Parathyroid adenoma (tissue), 2 donors: ENCODE results near the gene DCTPP1.
"Not testable (repeated sequence)": the region's sequence is repeated elsewhere in the genome, so short reads cannot be mapped to it uniquely, and the experiment has no call there.

ENCODE experiments used
- H2AFZ ChIP-seq: fragments of 300-600 bp; sonication (generic); one replicate; pipeline ENCODE4 v1.7.0; 2017; ENCODE audit warnings: antibody characterized with exemption, mild to moderate bottlenecking
- H3K27ac ChIP-seq: fragments of 300-600 bp; sonication (generic); one replicate; pipeline ENCODE4 v1.7.0; 2017
- H3K27me3 ChIP-seq: fragments of 300-600 bp; sonication (generic); one replicate; pipeline ENCODE4 v1.7.0; 2017; ENCODE audit warnings: low read length; ENCODE audit not compliant: control insufficient read depth, insufficient read depth
- H3K36me3 ChIP-seq: fragments of 300-600 bp; sonication (generic); one replicate; pipeline ENCODE4 v1.7.0; 2017; ENCODE audit warnings: low read length; ENCODE audit not compliant: control insufficient read depth, insufficient read depth
- H3K4me1 ChIP-seq: fragments of 300-600 bp; sonication (generic); one replicate; pipeline ENCODE4 v1.7.0; 2017; ENCODE audit warnings: control low read depth
- H3K4me2 ChIP-seq: fragments of 300-600 bp; sonication (generic); one replicate; pipeline ENCODE4 v1.7.0; 2017; ENCODE audit warnings: low read length
- H3K4me3 ChIP-seq: fragments of 300-600 bp; sonication (generic); one replicate; pipeline ENCODE4 v1.7.0; 2017; ENCODE audit warnings: low read depth, low read length
- H3K79me2 ChIP-seq: fragments of 300-600 bp; sonication (generic); one replicate; pipeline ENCODE4 v1.7.0; 2017; ENCODE audit warnings: control low read depth
- H3K9ac ChIP-seq: fragments of 300-600 bp; sonication (generic); one replicate; pipeline ENCODE4 v1.7.0; 2017; ENCODE audit warnings: mild to moderate bottlenecking
- H3K9me3 ChIP-seq: fragments of 300-600 bp; sonication (generic); one replicate; pipeline ENCODE4 v1.7.0; 2017; ENCODE audit warnings: low read length; ENCODE audit not compliant: control insufficient read depth
- TF ChIP-seq, protein P1 (sequence below): fragments of 300-600 bp; sonication (generic); IDR thresholded peaks from one replicate; pipeline ENCODE4 v1.7.0; 2017; ENCODE audit warnings: antibody characterized with exemption, mild to moderate bottlenecking
- donor health status: primary hyperparathyroidism.

The DCTPP1 gene

DNA sequence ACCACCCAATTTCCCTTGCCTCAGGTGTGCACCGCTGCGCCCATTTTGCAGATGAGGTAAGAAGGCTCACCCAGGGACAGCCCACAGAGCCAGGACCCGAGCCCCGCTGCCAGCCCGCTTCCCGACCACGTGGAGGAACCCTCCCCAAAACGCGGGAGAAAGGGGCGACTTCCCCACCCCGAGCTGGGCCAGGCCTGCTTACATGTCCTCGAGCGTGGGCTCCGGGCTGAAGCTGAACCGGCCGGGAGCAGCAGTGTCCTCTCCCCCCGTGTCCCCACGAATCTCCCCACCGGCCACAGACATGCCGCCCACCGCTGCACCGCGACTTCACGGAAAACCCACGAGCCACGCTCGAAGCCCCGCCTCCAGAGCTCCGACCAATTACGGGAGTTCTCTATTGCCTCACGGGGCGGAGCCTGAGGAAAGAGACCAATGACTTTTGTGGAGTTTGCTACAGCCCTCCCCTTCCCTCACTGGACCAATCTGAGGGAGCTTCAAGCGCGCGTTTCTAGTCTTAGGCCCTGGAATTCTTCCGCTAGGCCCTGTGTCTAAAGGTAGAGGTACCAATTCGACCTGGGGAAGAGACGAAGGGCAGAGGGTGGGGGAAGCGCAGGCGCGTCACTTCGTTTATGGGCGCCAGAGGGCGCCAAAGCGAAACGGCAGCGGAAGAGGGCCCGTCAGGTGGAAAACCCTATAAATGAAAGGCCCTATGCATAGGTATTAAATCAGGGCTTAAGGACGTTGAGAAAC, at the start of gene DCTPP1:
TSS of gene DCTPP1 (minus strand) at position 353 of the 750 bp plus-strand sequence. CDS start at position 303, 50 bp downstream.
- Histone ChIP-seq H3K4me1 (no peaks in the 10 kb centered on the region), H3K4me3 (peak within 1 kb of the TSS; percentile 84), H3K9ac (no peak within 1 kb of the TSS), H3K9me3 (no peaks in the 10 kb centered on the region), H3K36me3 (no peaks in the 10 kb centered on the region), H3K4me2 (peak within 1 kb of the TSS; percentile 94), H3K27ac (peak within 1 kb of the TSS; percentile 38), H3K79me2 (no peaks in the 10 kb centered on the region), H2AFZ (peak within 1 kb of the TSS; percentile 79), H3K27me3 (no peaks in the 10 kb centered on the region)
- TF ChIP-seq, protein P1, sequence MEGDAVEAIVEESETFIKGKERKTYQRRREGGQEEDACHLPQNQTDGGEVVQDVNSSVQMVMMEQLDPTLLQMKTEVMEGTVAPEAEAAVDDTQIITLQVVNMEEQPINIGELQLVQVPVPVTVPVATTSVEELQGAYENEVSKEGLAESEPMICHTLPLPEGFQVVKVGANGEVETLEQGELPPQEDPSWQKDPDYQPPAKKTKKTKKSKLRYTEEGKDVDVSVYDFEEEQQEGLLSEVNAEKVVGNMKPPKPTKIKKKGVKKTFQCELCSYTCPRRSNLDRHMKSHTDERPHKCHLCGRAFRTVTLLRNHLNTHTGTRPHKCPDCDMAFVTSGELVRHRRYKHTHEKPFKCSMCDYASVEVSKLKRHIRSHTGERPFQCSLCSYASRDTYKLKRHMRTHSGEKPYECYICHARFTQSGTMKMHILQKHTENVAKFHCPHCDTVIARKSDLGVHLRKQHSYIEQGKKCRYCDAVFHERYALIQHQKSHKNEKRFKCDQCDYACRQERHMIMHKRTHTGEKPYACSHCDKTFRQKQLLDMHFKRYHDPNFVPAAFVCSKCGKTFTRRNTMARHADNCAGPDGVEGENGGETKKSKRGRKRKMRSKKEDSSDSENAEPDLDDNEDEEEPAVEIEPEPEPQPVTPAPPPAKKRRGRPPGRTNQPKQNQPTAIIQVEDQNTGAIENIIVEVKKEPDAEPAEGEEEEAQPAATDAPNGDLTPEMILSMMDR = peak; percentile 90

DNA sequence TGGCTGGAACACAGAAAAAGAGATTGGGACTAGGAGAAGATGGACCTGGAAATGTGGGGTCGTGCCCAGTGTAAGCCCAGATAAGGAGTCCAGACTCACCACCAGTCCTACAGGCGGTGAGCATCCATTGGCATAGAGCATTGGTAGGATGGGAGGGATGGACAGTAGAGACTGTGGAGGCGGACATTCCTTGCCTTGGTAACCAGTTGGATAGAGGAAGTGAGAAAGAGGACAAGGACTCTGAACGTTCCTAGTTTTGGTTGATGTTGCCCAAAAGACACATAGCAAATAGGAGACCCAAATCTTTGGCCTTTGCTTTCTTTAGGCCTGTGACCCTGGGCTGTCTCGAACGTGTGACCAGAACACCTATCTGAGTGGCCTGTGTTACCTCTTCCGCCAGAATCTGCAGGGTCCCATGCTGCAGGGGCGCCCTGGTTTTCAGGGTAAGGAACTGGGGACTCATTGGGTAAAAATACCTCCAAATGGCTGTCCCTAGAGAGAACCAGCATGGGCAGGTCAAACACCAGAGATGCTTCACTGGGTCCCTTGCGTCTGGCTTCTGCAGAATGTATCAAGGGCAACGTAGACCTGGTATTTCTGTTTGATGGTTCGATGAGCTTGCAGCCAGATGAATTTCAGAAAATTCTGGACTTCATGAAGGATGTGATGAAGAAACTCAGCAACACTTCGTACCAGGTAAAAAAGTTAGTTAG, 49.1 kb upstream of the DCTPP1 start:
- Histone ChIP-seq H3K79me2 (no peaks in the 10 kb centered on the region), H3K27ac (no peak overlapping the region), H3K27me3 (no peaks in the 10 kb centered on the region), H3K9ac (no peak overlapping the region), H2AFZ (no peak overlapping the region), H3K9me3 (no peaks in the 10 kb centered on the region), H3K4me2 (no peak overlapping the region), H3K4me3 (no peak overlapping the region), H3K36me3 (no peaks in the 10 kb centered on the region), H3K4me1 (no peaks in the 10 kb centered on the region)
- TF ChIP-seq, protein P1 = no peak

DNA sequence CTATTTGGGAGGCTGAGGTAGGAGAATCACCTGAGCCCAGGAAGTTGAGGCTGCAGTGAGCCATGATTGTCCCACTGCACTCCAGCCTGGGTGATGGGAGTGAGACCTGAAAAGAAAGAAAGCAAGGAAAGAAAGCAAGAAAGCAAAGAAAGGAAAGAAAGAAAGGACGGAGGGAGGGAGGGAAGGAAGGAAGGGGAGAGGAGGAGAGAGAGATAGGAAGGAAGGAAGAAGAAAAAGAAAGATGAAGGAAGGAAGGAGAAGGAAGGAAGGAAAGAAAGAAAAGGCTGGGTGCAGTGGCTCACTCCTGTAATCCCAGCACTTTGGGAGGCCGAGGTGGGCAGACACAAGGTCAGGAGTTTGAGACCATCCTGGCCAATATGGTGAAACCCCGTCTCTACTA, 47.9 kb upstream of the DCTPP1 start:
- H3K27me3 ChIP-seq, H3K4me3 ChIP-seq, H3K79me2 ChIP-seq, H3K9ac ChIP-seq, H3K4me2 ChIP-seq, H3K27ac ChIP-seq, H3K36me3 ChIP-seq, H2AFZ ChIP-seq, H3K4me1 ChIP-seq, H3K9me3 ChIP-seq: not testable (repeated sequence)

DNA sequence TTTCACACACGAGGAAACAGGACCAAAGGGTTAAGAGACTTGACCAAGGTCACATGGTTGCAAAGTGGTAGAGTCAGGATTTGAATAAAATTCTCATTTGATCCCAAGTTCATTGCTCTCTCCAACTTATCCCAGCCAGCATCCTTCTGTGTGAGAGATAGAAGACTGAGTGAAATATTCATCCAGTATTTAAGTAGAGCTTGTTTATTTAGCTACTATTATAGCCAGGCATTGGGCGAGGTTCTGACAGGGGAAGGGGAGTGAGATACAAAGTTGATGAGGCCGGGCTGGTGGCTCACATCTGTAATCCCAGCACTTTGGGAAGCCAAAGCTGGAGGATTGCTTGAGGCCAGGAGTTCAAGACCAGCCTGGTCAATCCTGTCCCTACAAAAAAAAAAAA, 47.2 kb upstream of the DCTPP1 start:
- Histone ChIP-seq H3K9me3 (no peaks in the 10 kb centered on the region), H3K27me3 (no peaks in the 10 kb centered on the region), H3K4me1 (no peaks in the 10 kb centered on the region), H2AFZ (no peak overlapping the region), H3K4me2 (no peak overlapping the region), H3K27ac (no peak overlapping the region), H3K9ac (no peak overlapping the region), H3K79me2 (no peaks in the 10 kb centered on the region), H3K4me3 (no peak overlapping the region), H3K36me3 (no peaks in the 10 kb centered on the region)
- TF ChIP-seq, protein P1 = no peak

DNA sequence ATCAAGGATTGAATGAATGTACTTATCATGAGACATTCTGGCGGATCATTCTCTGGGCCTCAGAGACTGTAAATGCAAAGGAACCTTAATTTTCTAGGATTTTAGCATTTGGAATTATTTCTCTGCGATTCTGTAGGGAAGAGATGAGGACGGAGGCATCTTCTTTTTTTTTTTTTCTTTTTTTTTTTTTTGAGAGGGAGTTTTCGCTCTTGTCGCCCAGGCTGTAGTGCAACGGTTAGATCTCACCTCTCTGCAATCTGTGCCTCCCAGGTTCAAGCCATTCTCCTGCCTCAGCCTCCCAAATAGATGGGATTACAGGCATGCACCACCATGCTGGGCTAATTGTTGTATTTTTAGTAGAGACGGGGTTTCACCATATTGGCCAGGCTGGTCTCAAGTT, 44.9 kb upstream of the DCTPP1 start:
- Histone ChIP-seq H3K79me2 (no peaks in the 10 kb centered on the region), H3K4me1 (no peaks in the 10 kb centered on the region), H3K9me3 (no peaks in the 10 kb centered on the region), H3K27ac (no peak overlapping the region), H3K4me3 (no peak overlapping the region), H3K27me3 (no peaks in the 10 kb centered on the region), H2AFZ (no peak overlapping the region), H3K36me3 (no peaks in the 10 kb centered on the region), H3K9ac (no peak overlapping the region), H3K4me2 (no peak overlapping the region)
- TF ChIP-seq, protein P1 = no peak
